HEK293 (cell line): ENCODE results near the gene DPY30.

Experiments
- OSR2 ChIP-seq: fragments of 450-650 bp; formaldehyde crosslinking; IDR thresholded peaks from 2 replicates; pipeline ENCODE4 v1.5.1; 2016; ENCODE audit warnings: missing biosample characterization, missing genetic modification characterization
- PATZ1 ChIP-seq: fragments of 450-650 bp; formaldehyde crosslinking; IDR thresholded peaks from 2 replicates; pipeline ENCODE4 v1.5.1; 2016; ENCODE audit warnings: missing biosample characterization, missing genetic modification characterization
- TCF7L2 ChIP-seq: IDR thresholded peaks from 2 replicates; pipeline ENCODE4 v1.6.1; 2011; ENCODE audit warnings: low read depth, mild to moderate bottlenecking, inconsistent platforms, low read length, moderate library complexity, borderline replicate concordance
- TSHZ1 ChIP-seq: fragments of 450-650 bp; formaldehyde crosslinking; IDR thresholded peaks from 2 replicates; pipeline ENCODE4 v1.5.1; 2016; ENCODE audit warnings: missing biosample characterization, missing genetic modification characterization, borderline replicate concordance
- ZBTB20 ChIP-seq: fragments of 450-650 bp; formaldehyde crosslinking; IDR thresholded peaks from 2 replicates; pipeline ENCODE4 v1.5.1; 2016; ENCODE audit warnings: missing biosample characterization, missing genetic modification characterization
- ZBTB7A ChIP-seq: fragments of 450-650 bp; formaldehyde crosslinking; IDR thresholded peaks from 2 replicates; pipeline ENCODE4 v1.5.1; 2016; ENCODE audit warnings: low read depth, missing biosample characterization, missing genetic modification characterization
- ZNF362 ChIP-seq: fragments of 450-650 bp; formaldehyde crosslinking; IDR thresholded peaks from 2 replicates; pipeline ENCODE4 v1.5.1; 2016; ENCODE audit warnings: missing biosample characterization, missing genetic modification characterization
- ZNF660 ChIP-seq: fragments of 450-650 bp; IDR thresholded peaks from 2 replicates; pipeline ENCODE4 v1.5.1; 2018; ENCODE audit warnings: missing biosample characterization, mild to moderate bottlenecking, missing genetic modification characterization
- TF ChIP-seq, protein P1 (sequence below): fragments of 450-650 bp; formaldehyde crosslinking; IDR thresholded peaks from 2 replicates; pipeline ENCODE4 v1.5.1; 2016; ENCODE audit warnings: missing biosample characterization, missing genetic modification characterization
- TF ChIP-seq, protein P2 (sequence below): fragments of 450-650 bp; formaldehyde crosslinking; IDR thresholded peaks from 2 replicates; pipeline ENCODE4 v1.5.1; 2016; ENCODE audit warnings: missing biosample characterization, missing genetic modification characterization, low read depth
- TF ChIP-seq, protein P3 (sequence below): fragments of 450-650 bp; formaldehyde crosslinking; IDR thresholded peaks from 2 replicates; pipeline ENCODE4 v1.5.1; 2016; ENCODE audit warnings: missing biosample characterization, missing genetic modification characterization

DNA sequence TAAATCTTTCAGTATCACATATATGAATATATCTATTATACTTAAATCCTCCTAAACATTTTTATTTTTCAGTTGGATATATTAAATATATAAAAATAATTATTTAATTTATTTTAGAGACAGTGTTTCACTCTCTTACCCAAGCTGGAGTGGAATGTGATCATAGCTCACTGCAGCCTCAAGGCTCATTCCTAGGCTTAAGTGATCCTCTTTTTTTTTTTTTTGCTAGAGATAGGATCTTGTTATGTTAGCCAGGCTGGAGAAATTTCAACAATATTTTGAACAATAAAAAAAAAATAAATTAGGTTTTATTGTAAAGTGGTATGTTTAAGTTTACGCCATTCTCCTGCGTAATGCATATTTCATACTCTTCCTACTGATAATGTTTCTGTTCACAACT is 27.9 kb upstream of the DPY30 start:
- TF ChIP-seq, protein P1, sequence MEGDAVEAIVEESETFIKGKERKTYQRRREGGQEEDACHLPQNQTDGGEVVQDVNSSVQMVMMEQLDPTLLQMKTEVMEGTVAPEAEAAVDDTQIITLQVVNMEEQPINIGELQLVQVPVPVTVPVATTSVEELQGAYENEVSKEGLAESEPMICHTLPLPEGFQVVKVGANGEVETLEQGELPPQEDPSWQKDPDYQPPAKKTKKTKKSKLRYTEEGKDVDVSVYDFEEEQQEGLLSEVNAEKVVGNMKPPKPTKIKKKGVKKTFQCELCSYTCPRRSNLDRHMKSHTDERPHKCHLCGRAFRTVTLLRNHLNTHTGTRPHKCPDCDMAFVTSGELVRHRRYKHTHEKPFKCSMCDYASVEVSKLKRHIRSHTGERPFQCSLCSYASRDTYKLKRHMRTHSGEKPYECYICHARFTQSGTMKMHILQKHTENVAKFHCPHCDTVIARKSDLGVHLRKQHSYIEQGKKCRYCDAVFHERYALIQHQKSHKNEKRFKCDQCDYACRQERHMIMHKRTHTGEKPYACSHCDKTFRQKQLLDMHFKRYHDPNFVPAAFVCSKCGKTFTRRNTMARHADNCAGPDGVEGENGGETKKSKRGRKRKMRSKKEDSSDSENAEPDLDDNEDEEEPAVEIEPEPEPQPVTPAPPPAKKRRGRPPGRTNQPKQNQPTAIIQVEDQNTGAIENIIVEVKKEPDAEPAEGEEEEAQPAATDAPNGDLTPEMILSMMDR (tag by site-specific recombination) = no peak
- TF ChIP-seq ZBTB7A (tag by site-specific recombination) (no peak), TSHZ1 (tag by site-specific recombination) (no peak), OSR2 (tag by site-specific recombination) (no peak), ZNF660 (tag by site-specific recombination) (no peak), TCF7L2 (no peak), ZBTB20 (tag by site-specific recombination) (no peak), ZNF362 (tag by site-specific recombination) (no peak), PATZ1 (no peak)
- TF ChIP-seq, protein P2, sequence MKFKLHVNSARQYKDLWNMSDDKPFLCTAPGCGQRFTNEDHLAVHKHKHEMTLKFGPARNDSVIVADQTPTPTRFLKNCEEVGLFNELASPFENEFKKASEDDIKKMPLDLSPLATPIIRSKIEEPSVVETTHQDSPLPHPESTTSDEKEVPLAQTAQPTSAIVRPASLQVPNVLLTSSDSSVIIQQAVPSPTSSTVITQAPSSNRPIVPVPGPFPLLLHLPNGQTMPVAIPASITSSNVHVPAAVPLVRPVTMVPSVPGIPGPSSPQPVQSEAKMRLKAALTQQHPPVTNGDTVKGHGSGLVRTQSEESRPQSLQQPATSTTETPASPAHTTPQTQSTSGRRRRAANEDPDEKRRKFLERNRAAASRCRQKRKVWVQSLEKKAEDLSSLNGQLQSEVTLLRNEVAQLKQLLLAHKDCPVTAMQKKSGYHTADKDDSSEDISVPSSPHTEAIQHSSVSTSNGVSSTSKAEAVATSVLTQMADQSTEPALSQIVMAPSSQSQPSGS (tag by site-specific recombination) = no peak
- TF ChIP-seq, protein P3, sequence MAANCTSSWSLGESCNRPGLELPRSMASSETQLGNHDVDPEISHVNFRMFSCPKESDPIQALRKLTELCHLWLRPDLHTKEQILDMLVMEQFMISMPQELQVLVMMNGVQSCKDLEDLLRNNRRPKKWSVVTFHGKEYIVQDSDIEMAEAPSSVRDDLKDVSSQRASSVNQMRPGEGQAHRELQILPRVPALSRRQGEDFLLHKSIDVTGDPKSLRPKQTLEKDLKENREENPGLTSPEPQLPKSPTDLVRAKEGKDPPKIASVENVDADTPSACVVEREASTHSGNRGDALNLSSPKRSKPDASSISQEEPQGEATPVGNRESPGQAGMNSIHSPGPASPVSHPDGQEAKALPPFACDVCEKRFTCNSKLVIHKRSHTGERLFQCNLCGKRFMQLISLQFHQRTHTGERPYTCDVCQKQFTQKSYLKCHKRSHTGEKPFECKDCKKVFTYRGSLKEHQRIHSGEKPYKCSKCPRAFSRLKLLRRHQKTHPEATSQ (tag by site-specific recombination) = no peak
